NCI-H2081 treated with DMSO at 0.1 percent for 48 hours (cell line): ENCODE measurements around the gene STRN4.
"Not testable (repeated sequence)": the region's sequence is repeated elsewhere in the genome, so short reads cannot be mapped to it uniquely, and the experiment has no call there.

Source experiments
- DNase-seq: peaks from one replicate; lab custom pipeline; 2025; lab: John Stamatoyannopoulos, UW

STRN4 gene, protein sequence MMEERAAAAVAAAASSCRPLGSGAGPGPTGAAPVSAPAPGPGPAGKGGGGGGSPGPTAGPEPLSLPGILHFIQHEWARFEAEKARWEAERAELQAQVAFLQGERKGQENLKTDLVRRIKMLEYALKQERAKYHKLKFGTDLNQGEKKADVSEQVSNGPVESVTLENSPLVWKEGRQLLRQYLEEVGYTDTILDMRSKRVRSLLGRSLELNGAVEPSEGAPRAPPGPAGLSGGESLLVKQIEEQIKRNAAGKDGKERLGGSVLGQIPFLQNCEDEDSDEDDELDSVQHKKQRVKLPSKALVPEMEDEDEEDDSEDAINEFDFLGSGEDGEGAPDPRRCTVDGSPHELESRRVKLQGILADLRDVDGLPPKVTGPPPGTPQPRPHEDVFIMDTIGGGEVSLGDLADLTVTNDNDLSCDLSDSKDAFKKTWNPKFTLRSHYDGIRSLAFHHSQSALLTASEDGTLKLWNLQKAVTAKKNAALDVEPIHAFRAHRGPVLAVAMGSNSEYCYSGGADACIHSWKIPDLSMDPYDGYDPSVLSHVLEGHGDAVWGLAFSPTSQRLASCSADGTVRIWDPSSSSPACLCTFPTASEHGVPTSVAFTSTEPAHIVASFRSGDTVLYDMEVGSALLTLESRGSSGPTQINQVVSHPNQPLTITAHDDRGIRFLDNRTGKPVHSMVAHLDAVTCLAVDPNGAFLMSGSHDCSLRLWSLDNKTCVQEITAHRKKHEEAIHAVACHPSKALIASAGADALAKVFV

DNA sequence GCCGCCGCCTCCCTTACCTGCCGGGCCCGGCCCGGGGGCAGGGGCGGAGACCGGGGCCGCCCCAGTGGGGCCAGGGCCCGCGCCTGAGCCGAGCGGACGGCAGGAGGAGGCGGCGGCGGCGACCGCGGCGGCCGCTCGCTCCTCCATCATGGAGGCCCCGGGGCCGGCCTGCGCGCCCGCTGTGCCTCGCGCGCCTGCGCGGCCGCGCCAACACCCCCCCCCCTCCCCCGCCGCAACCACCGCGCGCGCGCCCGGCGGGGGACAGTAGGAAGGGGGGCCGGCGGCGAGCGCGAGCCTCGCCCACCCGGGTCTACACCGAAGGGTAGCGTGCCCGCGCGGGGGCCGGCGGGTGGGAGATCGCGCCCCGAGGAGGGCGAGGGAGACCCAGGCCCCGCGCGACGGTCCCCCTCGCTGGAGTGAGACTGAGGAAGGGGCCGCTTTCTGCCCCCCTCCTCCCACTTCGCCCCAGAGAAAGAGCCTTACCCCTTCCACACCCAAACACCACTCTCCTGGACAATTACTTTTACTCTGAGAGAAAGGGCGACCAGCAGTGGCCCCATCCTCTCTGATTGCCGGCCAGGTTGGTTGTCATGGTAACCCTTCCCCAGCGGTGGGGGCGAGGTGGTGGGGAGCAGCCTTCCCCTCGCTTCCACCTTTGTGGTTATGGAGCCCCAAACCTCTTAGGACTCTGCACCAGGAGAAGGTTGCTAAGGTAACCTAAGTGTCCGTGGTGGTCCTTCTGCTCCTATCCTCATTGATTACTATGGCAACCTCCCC, at the start of gene STRN4:
Gene STRN4, minus strand, starts transcription at position 170 of the 777 bp plus-strand sequence. Its CDS starts 20 bp downstream, at position 150.
- no peak for DNase-seq

DNA sequence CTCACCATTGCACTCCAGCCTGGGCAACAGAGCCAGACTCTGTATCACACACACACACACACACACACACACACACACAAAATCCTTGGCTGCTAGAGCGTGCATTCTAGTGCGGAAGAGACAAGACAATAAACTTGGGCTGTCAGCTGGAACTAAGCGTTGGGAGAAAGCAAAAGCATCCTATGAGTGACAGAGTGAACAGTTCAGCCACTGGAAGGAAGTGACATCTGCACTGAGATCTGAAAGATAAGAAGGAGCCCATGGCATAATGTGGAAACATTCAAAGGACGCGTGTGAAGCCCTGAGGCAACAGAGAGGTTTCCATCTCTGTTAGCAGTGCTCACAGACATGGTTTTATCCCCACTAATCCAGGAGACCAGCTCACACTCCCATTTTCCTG, 45.7 kb upstream of the STRN4 start:
- DNase-seq: no peak

DNA sequence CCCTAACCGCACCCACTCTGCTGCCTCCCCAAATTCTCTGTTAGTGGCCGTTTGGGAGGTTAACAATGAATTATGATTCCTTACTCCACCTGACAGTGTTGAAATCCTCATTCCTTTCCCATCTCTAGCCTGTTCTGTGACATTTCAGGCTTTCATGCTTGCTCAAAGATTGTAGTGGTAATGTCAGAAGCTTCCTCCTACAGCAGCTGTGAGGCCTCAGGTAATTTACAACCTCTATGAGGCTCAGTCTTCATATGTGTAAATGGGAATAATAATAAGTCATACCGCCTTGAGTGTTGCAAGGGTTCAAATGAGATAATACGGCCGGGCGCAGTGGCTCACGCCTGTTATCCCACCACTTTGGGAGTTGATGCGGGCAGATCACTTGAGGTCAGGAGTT, 43.1 kb upstream of the STRN4 start:
- DNase-seq: no peak

DNA sequence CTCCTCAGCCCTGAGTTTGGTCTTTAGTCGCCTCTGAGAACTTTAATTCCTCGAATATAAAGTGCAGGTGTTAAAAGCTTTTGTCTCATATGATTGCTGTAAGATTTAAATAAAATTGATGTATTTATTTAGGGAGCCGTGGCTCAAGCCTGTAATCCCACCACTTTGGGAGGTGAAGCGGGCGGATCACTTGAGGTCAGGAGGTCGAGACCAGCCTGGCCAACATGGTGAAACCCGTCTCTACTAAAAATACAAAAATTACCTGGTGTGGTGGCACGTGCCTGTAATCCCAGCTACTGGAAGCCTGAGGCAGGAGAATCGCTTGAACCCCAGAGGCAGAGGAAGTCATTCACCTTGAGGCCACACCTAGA, 42.7 kb upstream of the STRN4 start:
- no peak for DNase-seq

DNA sequence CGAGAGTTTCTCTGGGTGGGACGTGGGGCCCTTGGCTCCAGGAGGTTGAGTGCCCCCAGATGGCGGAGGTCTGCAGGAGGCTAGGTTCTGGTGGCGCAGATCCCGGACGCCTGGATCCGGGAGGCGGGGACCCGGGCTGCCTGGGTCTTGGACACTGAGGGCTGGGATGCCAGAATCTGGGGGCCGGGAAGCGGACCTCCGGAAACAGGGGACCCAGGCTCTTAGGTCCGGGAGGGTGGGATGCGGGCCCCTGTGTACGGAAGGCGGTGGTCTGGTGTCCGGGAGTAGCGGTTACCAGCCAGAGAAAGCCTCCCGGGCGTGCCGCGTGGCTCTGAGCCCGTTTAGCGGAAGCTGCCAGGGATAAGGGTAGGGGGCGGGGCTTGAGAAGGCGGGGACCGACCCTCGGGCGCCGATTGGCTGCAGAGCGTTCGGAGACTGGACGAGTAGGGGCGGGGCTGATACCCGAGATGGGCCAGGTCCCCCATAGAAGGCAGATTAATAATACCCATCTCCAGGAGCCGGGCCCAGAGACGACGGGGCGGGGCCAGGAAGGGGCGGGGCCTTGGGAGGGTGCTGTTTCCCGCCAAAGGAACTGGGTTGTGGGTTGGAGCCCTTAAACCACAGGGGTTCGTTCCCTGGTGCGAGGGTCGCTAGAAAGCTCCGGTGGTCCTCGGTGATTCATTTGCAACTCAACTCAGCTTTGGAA, 42.2 kb upstream of the STRN4 start, which contains the start of gene SLC1A5:
Gene SLC1A5, minus strand, starts transcription at position 333 of the 706 bp plus-strand sequence. CDS start 629 bp downstream, outside the sequence.
- DNase-seq: peak; percentile 60

DNA sequence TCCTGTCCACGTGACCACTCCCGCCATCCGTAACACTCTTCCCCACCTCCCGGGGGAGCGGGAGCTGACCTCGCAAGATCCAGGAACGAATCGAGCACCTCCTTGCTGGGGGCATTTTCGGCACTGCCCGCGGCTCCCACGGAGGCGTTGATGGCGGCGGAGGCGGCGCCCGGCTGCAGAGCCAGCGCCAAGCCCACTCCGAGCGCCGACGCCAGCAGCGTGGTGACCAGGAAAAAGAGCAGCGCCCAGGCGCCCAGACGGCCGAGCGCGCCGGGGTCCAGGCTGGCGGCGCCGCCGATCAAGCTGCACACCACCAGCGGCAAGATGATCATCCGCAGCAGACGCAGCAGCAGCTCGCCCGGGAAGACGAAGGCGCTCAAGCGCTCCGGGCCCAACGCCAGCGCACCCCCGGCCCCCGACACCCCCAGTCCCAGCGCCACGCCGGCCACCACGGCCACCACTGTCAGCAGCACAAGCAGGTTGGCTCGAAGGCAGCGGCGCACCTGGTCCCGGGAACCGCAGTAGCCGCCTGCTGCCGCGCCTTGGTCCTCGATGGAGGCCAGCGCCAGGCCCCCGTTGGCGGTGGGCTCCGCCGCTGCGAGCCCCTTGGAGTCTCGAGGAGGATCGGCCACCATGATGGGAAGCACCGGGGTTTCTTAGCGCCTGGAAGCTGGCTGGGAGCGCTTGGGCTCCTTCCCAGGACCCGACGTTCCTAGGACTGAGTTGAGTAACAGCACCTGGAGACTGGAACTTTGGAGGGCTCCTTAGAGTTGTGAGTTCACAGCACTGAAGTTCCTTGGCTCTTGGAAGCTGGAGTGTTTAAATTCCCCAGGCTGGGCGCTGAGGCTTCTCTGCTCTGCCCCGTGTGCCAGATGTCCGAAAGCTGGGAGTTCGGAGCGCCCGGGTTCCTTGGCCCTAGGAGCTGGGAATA, 41.3 kb upstream of the STRN4 start:
- no peak for DNase-seq

DNA sequence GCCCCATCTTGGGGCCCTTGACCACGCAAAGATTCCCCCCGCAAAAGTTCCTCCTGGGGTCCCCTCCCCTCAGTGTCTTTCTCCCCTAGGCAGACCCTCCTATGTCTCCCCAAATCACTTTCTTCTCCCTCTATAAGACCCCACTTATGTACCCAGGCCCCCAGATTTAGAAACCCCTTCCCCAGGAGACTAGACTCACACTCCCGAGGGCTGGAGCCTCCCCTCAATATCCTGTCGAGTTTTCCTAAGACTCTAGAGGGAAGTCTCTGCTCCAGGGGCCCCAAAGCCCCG, 40.7 kb upstream of the STRN4 start:
- DNase-seq: no peak

DNA sequence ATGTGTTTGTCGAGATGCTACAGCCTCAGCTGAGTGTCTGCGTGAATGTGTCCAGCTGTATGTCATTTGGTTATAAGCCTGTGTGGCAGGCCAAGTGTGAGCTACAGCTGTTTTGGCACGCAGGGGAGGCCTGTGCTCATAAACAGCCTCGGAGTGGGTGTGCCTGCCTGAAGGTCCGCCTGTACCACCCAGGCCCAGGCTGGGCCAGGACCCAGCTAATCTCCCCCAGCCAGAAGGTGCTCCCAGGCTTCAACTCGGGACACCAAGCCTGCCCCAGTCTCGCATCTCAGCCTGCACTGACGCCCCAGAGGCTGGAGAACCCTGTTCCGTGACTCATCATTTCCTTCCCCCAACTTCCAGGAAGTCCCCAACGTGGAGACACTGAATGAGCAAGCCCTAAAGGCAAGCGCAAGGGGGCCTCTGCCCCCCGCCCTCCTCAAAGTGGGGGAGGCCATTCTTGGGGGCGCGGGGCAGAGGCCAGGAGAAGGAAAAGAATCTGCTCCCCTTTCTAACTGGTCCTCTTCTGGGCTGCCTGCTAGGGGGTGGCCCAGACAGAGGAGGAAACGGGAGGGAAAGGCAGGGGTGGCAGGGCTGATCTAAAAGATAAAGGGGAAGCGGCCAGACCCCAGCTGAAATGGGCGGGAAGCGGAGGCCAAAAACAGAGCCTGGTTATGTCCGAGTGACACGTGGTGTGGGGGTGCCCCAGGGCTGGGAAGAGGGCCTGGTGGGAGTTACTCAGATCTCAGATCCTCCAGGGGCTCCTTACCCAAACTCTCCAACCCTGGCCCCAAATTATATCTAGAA, 40.2 kb upstream of the STRN4 start:
- DNase-seq: no peak

DNA sequence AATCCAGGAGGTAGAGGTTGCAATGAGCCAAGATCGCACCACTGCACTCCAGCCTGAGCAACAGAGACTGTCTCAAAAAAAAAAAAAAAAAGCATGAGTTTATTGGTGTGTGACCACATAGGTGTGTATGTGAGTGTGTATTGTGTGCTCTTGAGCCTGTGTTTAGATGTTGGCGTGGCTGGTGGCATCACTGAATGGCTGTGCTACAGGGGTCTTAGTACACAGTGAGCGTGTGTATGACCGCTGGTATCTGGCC, 39.7 kb upstream of the STRN4 start:
- DNase-seq: no peak

DNA sequence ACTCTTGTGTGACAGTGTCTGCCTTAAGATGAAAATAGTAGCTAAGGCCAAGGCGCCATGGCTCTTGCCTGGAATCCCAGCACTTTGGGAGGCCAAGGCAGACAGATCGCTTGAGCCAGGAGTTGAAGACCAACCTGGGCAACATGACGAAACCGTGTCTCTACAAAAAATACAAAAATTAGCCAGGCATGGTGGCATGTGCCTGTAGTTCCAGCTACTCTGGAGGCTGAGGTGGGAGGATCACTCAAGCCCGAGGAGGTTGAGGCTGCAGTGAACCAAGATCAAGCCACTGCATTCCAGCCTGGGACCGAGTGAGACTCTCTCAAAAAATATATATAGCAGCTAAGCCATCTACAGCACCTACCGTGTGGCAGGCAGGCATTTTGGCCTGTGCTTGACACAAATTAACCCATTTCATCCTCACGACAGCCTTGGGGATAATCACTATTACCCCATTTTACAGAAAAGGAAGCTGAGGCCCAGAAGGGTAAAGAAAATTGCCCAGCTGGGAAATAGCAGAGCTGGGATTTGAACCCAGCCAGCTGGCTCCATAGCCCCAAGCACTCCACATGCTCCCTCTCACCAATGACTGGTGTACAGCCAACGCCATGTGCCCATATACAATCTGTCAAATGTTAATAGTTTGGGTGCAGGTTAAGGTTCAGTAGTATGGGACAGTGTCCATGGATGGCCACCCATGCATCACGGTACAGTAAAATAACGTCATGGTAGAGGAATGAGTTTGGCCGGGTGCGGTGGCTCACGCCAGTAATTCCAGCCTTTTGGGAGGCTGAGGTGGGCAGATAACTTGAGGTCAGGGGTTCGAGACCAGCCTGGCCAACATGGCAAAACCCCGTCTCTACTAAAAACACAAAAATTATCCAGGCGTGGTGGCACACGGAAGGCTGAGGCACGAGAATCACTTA, 39.1 kb upstream of the STRN4 start:
- DNase-seq: no peak

DNA sequence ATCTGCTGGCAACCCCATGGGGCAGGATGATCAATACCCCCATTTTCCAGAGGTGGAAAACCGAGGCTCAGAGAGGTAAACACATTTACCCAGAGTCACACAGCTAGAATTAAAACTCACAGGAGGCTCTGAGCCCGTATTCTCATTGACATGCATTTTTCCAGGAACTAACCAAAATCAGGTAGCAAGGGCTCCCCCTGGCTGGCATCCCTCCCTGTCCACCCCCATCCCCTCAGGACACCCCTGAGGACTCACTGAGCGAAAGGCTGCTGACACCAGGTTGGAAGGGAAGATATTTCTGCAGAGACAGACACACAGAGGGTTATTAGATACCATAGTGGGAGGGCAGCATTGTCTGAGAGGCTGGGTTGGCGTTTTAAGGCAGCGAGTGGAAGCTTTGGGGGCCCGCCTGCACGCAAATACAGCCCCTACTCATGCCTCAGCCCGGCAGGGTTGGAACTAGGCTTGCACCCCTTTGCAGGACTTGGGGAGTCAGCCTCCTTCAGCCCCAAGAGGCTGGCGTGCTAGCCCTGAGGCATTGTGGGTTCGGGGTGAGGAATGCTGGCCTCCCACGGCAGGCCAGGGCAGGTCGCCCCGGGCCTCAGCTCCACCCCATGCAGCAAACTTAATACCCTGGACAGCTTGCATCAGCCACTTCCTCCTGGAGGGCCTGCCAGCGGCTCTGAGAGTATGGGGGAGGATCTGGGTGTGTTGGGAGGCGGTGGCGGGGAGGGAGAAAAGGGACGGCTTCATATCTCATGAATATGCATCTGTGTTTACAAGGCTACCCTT, 38.2 kb upstream of the STRN4 start:
- no peak for DNase-seq

DNA sequence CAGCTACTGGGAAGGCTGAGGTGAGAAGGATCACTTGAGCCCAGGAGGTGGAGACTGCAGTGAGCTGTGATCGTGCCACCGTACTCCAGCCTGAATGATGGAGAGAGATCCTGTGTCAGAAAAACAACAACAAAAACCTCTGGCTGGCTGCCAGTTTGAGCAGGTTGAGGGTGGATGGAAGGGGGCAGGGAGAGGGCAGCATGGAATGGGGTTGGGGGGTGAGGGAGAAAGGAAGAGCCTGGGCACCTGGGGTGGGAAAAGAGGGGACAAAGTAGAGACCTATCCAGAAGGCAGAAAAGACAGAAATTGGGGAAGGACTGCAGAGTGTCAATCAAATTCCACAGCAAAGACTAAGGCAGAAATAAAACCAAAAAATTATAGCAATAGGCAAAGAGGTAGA, 37.4 kb upstream of the STRN4 start:
- DNase-seq: no peak

DNA sequence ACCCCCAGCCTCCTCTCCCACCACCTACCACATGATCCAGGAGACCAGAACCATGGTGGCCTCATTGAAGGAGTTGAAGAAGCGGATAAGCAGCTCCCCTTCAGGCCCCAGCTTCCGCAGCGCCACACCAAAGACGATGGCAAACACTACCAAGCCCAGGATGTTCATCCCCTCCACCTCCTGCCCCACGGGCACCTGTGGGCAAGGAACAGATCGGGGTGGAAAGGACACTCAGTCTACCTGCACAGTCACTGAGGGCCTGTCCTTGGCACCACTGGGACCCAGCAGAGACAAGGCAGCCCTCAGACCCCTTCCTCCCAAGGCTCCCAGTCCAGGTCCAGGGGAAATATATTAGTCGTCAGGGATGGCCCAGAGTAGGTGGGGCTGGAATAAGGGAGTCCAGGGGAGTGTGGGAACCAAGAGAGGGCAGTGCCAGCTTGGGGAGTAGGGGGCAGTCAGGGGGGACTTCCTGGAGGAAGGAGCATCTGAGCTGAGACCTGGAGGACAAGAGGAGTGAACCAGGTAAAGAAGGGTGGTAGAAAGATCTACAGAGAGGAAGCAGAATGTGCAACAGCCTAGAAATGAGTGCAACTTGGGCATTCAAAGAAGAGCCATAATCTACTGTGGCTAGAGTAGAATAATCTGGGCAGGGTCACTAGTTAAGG, 36.2 kb upstream of the STRN4 start:
- no peak for DNase-seq

DNA sequence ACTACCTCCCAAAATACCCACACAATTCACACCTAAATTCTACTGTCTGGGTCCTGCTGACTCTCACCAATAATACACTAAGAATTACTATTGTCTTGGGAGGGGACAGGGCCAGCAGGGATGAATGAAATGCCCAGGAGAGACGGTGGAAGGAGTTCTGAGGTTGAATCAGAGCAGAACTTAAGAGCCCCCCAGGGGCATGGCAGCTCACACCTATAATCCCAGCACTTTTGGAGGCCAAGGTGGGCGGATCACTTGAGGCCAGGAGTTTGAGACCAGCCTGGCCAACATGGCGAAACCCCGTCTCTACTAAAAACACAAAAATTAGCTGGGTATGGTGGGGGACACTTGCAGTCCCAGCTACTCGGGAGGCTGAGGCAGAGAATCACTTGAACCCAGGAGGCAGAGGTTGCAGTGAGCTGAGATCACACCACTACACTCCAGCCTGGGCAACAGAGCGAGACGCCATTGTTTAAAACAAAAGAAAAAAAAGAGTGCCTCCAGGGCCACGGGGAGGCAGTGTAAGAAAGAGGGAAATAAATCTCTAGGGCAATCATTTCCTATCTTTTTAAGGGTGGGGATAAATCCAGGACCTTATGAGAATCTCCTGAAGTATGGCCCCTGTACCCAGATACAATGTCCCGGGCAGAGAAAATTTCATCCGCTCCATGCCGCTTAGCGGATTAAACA, 31.9 kb upstream of the STRN4 start:
- DNase-seq: not testable (repeated sequence)

DNA sequence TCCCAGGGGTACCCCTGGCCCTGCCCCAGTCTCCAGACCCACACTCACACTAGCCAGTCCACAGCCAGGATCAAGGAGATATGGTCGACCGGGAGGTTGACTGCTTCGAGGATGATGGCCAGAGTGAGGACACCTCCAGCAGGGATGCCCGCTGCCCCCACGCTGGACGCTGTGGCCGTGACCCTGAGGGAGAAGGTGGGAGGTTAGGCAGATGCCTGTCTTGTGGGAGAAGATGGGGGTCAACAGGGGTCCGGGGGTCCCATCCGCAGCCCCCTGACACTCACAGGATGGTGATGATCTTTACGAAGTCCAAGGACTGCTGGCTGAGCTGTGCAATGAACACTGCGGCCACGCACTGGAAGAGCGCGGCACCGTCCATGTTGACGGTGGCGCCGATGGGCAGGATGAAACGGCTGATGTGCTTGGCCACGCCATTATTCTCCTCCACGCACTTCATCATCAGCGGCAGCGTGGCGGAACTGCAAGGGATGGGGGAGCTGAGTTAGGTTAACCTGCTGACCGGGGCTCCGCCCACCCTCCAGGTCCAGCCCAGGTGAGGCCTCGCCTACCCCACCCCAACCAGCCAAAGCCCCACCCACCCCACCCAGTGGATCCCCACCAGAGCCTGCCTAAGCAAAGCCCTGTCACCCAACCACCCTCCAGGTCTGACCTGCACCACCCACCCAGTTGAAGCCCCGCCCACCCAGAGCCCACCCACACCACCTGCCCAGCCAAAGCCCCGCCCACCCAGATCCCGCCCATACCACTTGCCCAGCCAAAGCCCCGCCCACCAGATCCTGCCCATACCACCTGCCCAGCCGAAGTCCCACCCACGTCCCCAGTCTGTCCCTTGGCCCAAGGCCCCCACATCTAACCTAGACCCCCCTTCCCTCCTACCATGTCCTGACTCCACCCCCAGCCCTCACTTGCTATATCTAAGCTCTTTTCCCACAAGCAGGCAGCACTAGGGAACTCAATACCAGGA, 31.0 kb upstream of the STRN4 start:
- no peak for DNase-seq

DNA sequence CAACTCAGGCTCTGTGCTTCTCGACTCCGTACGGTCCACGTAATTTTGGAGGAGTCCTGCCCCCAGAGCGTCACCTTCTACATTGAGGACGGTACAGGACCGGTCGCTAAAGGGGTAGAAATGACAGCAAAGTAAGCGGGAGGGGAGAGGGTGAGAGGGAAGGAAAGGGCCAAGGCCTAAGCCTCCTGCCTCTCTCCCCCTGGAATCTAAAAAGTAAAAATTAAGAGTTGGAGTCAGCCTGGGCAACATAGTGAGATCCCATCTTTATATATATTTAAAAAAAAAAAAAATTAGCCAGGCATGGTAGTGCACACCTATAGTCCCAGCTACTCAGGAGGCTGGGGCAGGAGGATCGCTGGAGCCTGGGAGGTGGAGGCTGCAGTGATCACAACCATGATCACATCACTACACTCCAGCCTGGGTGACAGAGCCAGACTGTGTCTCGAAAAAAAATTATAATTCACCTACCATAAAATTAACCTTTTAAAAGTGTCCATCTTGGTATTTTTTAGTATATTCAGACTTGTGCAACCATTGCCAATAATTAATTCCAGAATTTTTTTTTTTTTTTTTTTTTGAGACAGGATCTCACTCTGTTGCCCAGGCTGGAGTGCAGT, 29.5 kb upstream of the STRN4 start:
- no peak for DNase-seq
